ENCODE data around the gene TNS3.
"Not testable (repeated sequence)": the region's sequence is repeated elsewhere in the genome, so short reads cannot be mapped to it uniquely, and the experiment has no call there.

- not testable (repeated sequence) for TF ChIP-seq EZH2 (IDR thresholded peaks at IDR 0.05; ENCODE audit: insufficient read depth, low read length); CTCF (IDR thresholded peaks at IDR 0.05; ENCODE audit: insufficient read depth, low read depth, low read length)
Measured at GRCh38 chr7:47606593-47607046, 24.7 kb upstream of the TNS3 start.
